Activated naive CD8-positive, alpha-beta T cell (primary cell): Measurements from ENCODE around the gene GCFC2.
A peak's percentile ranks its signal among the peaks of the same experiment; 100 is the strongest.
"Not testable (repeated sequence)": the region's sequence is repeated elsewhere in the genome, so short reads cannot be mapped to it uniquely, and the experiment has no call there.

ENCODE experiments used
- H3K27ac Mint-ChIP-seq: one replicate; pipeline ENCODE4 v1.8.0; 2021; ENCODE audit warnings: mixed read lengths
- H3K27me3 Mint-ChIP-seq: one replicate; pipeline ENCODE4 v1.8.0; 2021; ENCODE audit warnings: mixed read lengths
- H3K36me3 Mint-ChIP-seq: one replicate; pipeline ENCODE4 v1.8.0; 2021; ENCODE audit warnings: mixed read lengths
- H3K4me1 Mint-ChIP-seq: one replicate; pipeline ENCODE4 v1.8.0; 2021; ENCODE audit warnings: low read depth, mixed read lengths
- H3K4me3 Mint-ChIP-seq: one replicate; pipeline ENCODE4 v1.8.0; 2021; ENCODE audit warnings: mild to moderate bottlenecking, mixed read lengths
- H3K9me3 Mint-ChIP-seq: one replicate; pipeline ENCODE4 v1.8.0; 2021; ENCODE audit warnings: low read depth, mixed read lengths

GCFC2 gene

GRCh38 chr2:75710577-75711253 is at the start of gene GCFC2:
TSS of gene GCFC2 (minus strand) at chr2:75710915. CDS start at chr2:75710855, 60 bp downstream.
- Mint-ChIP-seq H3K36me3 (peaks cover 8% of the 10 kb centered on the region), H3K4me1 (peaks cover 32% of the 10 kb centered on the region), H3K4me3 (peak within 1 kb of the TSS; percentile 88), H3K9me3 (no peaks in the 10 kb centered on the region), H3K27ac (peak within 1 kb of the TSS; percentile 97), H3K27me3 (no peaks in the 10 kb centered on the region)

- Mint-ChIP-seq H3K4me1 (no peaks in the 10 kb centered on the region), H3K27ac (no peak overlapping the region), H3K27me3 (peaks cover 9% of the 10 kb centered on the region), H3K4me3 (no peak overlapping the region), H3K9me3 (no peaks in the 10 kb centered on the region), H3K36me3 (peaks cover 2% of the 10 kb centered on the region)
Measured at GRCh38 chr2:75752828-75753227, 42.1 kb upstream of the GCFC2 start.

GRCh38 chr2:75751824-75752468 is 41.2 kb upstream of the GCFC2 start:
- Mint-ChIP-seq H3K27ac (no peak overlapping the region), H3K4me1 (no peaks in the 10 kb centered on the region), H3K9me3 (no peaks in the 10 kb centered on the region), H3K27me3 (peaks cover 9% of the 10 kb centered on the region), H3K4me3 (no peak overlapping the region), H3K36me3 (peaks cover 2% of the 10 kb centered on the region)

GRCh38 chr2:75751360-75751759 is 40.6 kb upstream of the GCFC2 start:
- H3K36me3 Mint-ChIP-seq, result peaks cover 2% of the 10 kb centered on the region
- H3K4me1 Mint-ChIP-seq, result no peaks in the 10 kb centered on the region
- no peak overlapping the region for H3K27ac Mint-ChIP-seq
- H3K9me3 Mint-ChIP-seq, result no peaks in the 10 kb centered on the region
- no peak overlapping the region for H3K4me3 Mint-ChIP-seq
- H3K27me3 Mint-ChIP-seq, result peaks cover 9% of the 10 kb centered on the region

GRCh38 chr2:75737961-75738360 is 27.2 kb upstream of the GCFC2 start:
- Mint-ChIP-seq H3K27ac (no peak overlapping the region), H3K4me1 (no peaks in the 10 kb centered on the region), H3K36me3 (peaks cover 5% of the 10 kb centered on the region), H3K9me3 (peaks cover 4% of the 10 kb centered on the region), H3K4me3 (no peak overlapping the region), H3K27me3 (peaks cover 13% of the 10 kb centered on the region)

- Mint-ChIP-seq H3K4me1 (no peaks in the 10 kb centered on the region), H3K4me3 (no peak overlapping the region), H3K36me3 (peaks cover 5% of the 10 kb centered on the region), H3K27me3 (peaks cover 15% of the 10 kb centered on the region), H3K27ac (no peak overlapping the region), H3K9me3 (peaks cover 3% of the 10 kb centered on the region)
Measured at GRCh38 chr2:75736276-75736675, 25.6 kb upstream of the GCFC2 start.

GRCh38 chr2:75729861-75730260 is 19.1 kb upstream of the GCFC2 start:
- H3K4me1 Mint-ChIP-seq, result no peaks in the 10 kb centered on the region
- no peaks in the 10 kb centered on the region for H3K9me3 Mint-ChIP-seq

GRCh38 chr2:75728614-75729419 is 18.1 kb upstream of the GCFC2 start:
- H3K4me1 Mint-ChIP-seq, result no peaks in the 10 kb centered on the region
- no peaks in the 10 kb centered on the region for H3K9me3 Mint-ChIP-seq
- no peaks in the 10 kb centered on the region for H3K36me3 Mint-ChIP-seq
- H3K27ac Mint-ChIP-seq, result no peak overlapping the region
- peaks cover 9% of the 10 kb centered on the region for H3K27me3 Mint-ChIP-seq
- H3K4me3 Mint-ChIP-seq, result no peak overlapping the region

More at GRCh38 chr2:75729861-75730260, 19.1 kb upstream of the GCFC2 start:
- H3K27ac Mint-ChIP-seq, result no peak overlapping the region
- H3K27me3 Mint-ChIP-seq, result peaks cover 6% of the 10 kb centered on the region
- no peak overlapping the region for H3K4me3 Mint-ChIP-seq
- no peaks in the 10 kb centered on the region for H3K36me3 Mint-ChIP-seq

GRCh38 chr2:75722687-75723086 is 12.0 kb upstream of the GCFC2 start:
- H3K27ac Mint-ChIP-seq, result no peak overlapping the region
- H3K4me3 Mint-ChIP-seq, result no peak overlapping the region
- peaks cover 7% of the 10 kb centered on the region for H3K9me3 Mint-ChIP-seq
- H3K27me3 Mint-ChIP-seq, result peaks cover 11% of the 10 kb centered on the region
- peaks cover 2% of the 10 kb centered on the region for H3K36me3 Mint-ChIP-seq
- no peaks in the 10 kb centered on the region for H3K4me1 Mint-ChIP-seq

- H3K9me3 Mint-ChIP-seq, result peaks cover 7% of the 10 kb centered on the region
- H3K4me3 Mint-ChIP-seq, result no peak overlapping the region
- no peak overlapping the region for H3K27ac Mint-ChIP-seq
- peaks cover 2% of the 10 kb centered on the region for H3K36me3 Mint-ChIP-seq
- H3K4me1 Mint-ChIP-seq, result no peaks in the 10 kb centered on the region
- H3K27me3 Mint-ChIP-seq, result peaks cover 7% of the 10 kb centered on the region
Measured at GRCh38 chr2:75720525-75720924, 9.8 kb upstream of the GCFC2 start.

GRCh38 chr2:75719616-75720015 is 8.9 kb upstream of the GCFC2 start:
- Mint-ChIP-seq H3K36me3 (peaks cover 2% of the 10 kb centered on the region), H3K27ac (no peak overlapping the region), H3K9me3 (peaks cover 7% of the 10 kb centered on the region), H3K4me1 (no peaks in the 10 kb centered on the region), H3K27me3 (peaks cover 7% of the 10 kb centered on the region), H3K4me3 (no peak overlapping the region)

GRCh38 chr2:75716406-75716805 is 5.7 kb upstream of the GCFC2 start:
- no peak overlapping the region for H3K4me3 Mint-ChIP-seq
- no peak overlapping the region for H3K27ac Mint-ChIP-seq
- no peaks in the 10 kb centered on the region for H3K27me3 Mint-ChIP-seq
- H3K9me3 Mint-ChIP-seq, result peaks cover 7% of the 10 kb centered on the region
- H3K4me1 Mint-ChIP-seq, result no peaks in the 10 kb centered on the region
- peaks cover 2% of the 10 kb centered on the region for H3K36me3 Mint-ChIP-seq

- Mint-ChIP-seq H3K4me3 (peak overlapping the region; percentile 88), H3K4me1 (peaks cover 29% of the 10 kb centered on the region)
- H3K27ac Mint-ChIP-seq, H3K36me3 Mint-ChIP-seq, H3K27me3 Mint-ChIP-seq, H3K9me3 Mint-ChIP-seq: not testable (repeated sequence)
Measured at GRCh38 chr2:75711590-75711989, 875 bp upstream of the GCFC2 start.

GRCh38 chr2:75710220-75710576 is 517 bp downstream of the GCFC2 start:
- H3K4me1 Mint-ChIP-seq, result peaks cover 32% of the 10 kb centered on the region
- H3K27ac Mint-ChIP-seq, result peak overlapping the region; percentile 97
- no peaks in the 10 kb centered on the region for H3K9me3 Mint-ChIP-seq

GRCh38 chr2:75709297-75709696 is 1.4 kb downstream of the GCFC2 start:
- peak overlapping the region; percentile 88 for H3K4me3 Mint-ChIP-seq
- peak overlapping the region; percentile 29 for H3K27ac Mint-ChIP-seq
- no peaks in the 10 kb centered on the region for H3K9me3 Mint-ChIP-seq

More at GRCh38 chr2:75710220-75710576, 517 bp downstream of the GCFC2 start:
- H3K36me3 Mint-ChIP-seq, result peaks cover 8% of the 10 kb centered on the region
- peak overlapping the region; percentile 88 for H3K4me3 Mint-ChIP-seq
- no peaks in the 10 kb centered on the region for H3K27me3 Mint-ChIP-seq

More at GRCh38 chr2:75709297-75709696, 1.4 kb downstream of the GCFC2 start:
- peaks cover 11% of the 10 kb centered on the region for H3K36me3 Mint-ChIP-seq
- H3K4me1 Mint-ChIP-seq, result peaks cover 32% of the 10 kb centered on the region
- H3K27me3 Mint-ChIP-seq, result no peaks in the 10 kb centered on the region
